SU-DHL-6 (cell line): Measurements from ENCODE around the gene SPTLC2.

Source experiments
- EZH2phosphoT487 ChIP-seq: fragments of 200-600 bp; sonication (generic), shearing (Covaris generic); conservative IDR thresholded peaks from 2 replicates; pipeline ENCODE4 v1.6.1; 2018; ENCODE audit warnings: mild to moderate bottlenecking, antibody characterized with exemption, low read length, moderate library complexity, mixed read lengths
- TF ChIP-seq, protein P1 (sequence below): fragments of 200-600 bp; sonication (generic); IDR thresholded peaks from one replicate; pipeline ENCODE4 v1.5.1; 2017; ENCODE audit warnings: antibody characterized with exemption, mild to moderate bottlenecking, low read length, moderate library complexity; ENCODE audit not compliant: insufficient read depth, poor library complexity, severe bottlenecking

DNA sequence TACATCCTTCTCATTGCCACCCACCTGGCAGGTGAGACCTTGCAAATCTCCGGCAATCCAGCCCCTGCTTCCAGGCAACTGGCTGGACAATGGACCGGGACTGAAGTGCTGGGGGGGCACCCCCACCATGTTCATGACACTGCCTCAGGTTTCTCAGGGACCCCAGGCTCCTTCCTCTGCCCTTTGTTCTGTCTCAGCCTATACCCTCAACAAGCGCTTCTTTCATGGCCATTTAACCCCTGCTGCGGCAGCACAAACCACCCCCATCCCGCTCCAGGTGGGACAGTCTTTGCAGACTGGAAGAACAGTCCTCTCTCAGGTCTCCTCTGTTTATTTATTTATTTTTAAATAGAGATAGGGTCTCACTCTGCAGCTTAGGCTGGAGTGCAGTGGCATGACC, 125.4 kb downstream of the SPTLC2 start:
- TF ChIP-seq, protein P1, sequence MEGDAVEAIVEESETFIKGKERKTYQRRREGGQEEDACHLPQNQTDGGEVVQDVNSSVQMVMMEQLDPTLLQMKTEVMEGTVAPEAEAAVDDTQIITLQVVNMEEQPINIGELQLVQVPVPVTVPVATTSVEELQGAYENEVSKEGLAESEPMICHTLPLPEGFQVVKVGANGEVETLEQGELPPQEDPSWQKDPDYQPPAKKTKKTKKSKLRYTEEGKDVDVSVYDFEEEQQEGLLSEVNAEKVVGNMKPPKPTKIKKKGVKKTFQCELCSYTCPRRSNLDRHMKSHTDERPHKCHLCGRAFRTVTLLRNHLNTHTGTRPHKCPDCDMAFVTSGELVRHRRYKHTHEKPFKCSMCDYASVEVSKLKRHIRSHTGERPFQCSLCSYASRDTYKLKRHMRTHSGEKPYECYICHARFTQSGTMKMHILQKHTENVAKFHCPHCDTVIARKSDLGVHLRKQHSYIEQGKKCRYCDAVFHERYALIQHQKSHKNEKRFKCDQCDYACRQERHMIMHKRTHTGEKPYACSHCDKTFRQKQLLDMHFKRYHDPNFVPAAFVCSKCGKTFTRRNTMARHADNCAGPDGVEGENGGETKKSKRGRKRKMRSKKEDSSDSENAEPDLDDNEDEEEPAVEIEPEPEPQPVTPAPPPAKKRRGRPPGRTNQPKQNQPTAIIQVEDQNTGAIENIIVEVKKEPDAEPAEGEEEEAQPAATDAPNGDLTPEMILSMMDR: no peak
- no peak for TF ChIP-seq EZH2phosphoT487
